ENCODE data around the gene ATN1. TPM values are rescaled to one million over a fixed set of nuclear protein-coding genes. Genes with fewer than 3 reads are reported as not detected.

Gene ATN1
- total RNA-seq, 1 experiment from 2014 or later, result 82.3 TPM

DNA sequence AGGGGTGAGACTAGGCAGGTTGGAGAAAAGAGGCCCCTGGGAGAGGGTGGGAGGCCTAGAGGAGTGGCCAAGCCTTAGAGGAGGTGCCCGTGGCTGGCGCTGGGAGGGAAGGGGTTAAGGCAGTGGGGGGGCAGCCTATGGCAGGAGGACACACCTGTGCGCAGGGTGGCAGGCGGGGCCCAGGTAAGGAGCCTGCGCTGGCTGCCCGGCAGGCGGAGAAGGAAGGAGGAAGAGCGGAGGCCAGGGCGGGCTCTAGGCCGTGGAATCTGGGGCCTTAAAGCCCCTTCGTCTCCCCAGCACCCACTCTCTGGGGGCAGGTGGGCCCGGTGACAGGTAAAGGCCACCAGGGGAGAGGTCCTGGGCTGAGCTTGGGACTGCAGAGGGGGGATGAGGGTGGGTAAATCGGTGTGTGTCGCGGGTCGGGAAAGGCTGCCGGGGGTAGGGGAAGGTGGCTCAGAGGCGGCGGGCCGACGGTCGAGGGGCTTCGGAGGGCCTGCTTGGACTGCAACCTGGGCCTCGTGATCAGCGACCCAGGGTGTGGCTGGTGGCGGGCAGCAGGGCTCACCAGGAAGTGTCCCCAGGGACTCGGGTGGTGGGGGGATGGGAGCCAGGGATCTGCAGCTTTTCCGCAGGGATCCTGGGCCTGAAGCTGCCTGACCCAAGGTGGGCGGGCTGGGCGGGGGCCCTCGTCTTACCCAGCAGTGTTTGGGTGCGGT lies 35.4 kb downstream of the ATN1 start:
- in situ Hi-C loops (cut with HindIII; ENCODE audit: low pct_unique_long_range_greater_than_20kb, low sequenced_read_pairs), result no loop called here

DNA sequence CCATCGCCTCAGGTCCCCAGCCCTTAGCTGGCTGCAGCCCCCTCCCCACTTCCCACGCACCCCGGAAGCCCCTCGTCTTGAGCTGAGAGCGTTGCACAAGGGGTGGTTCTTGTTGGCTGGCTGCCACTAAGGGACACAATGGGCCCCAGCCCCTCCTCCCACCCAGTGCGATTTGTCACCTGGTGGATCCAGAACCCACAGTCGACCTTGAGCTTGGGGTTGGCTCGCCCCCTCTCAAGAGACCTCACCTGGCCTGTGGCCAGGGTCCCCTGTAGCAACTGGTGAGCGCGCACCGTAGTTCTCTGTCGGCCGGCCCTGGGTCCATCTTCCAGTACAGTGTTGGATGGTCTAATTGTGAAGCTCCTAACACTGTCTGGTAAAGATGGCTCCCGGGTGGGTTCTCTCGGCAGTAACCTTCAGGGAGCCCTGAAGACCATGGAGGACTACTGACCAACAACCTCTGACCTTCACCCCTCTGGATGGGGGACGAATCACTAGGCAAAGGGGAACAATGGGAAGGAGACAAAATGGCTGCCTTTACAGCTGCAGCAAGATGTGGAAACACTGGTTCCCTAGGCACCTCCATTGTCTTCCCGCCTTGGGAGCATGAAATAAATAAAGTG lies 36.1 kb downstream of the ATN1 start:
- ChIA-PET POLR2A (interaction anchor here (1.4 kb wide), 1 partner anchor 20 kb away, joined by 8 read pairs; the partner anchor contains the start of genes C12orf57 and RNU7-1), CTCF (interaction anchor here (1.3 kb wide), 1 partner anchor 15 kb away, joined by 3 read pairs; no protein-coding TSS in a partner anchor)
- in situ Hi-C loops (cut with HindIII; ENCODE audit: low pct_unique_long_range_greater_than_20kb, low sequenced_read_pairs) (no loop called here), intact Hi-C loops (cut with micrococcal nuclease; ENCODE audit: unreplicated experiment) (no loop called here)
- no TSS peak for BruUV-seq (replicated peaks)
- ATAC-seq (no peak), DNase-seq (ENCODE audit: low read depth, low spot score) (no peak)
- H3K4me3 ChIP-seq (ENCODE audit: low read depth in 2 of 2, low read length in 2 of 2), result no peak overlapping the region
- peak overlapping the region; percentile 57; the same call in 1 of the 2 replicates for H3K27ac ChIP-seq (ENCODE audit: low read length)
- H3K9me3 ChIP-seq (ENCODE audit: control insufficient read depth, insufficient read depth, low read depth, low read length), result no peaks in the 10 kb centered on the region
- TF ChIP-seq POLR2AphosphoS5 (IDR thresholded peaks at IDR 0.05; ENCODE audit: low read depth, low read length), result no peak
- no peak for TF ChIP-seq SIN3A (IDR thresholded peaks at IDR 0.05; ENCODE audit: borderline replicate concordance, insufficient read depth, low read depth, low read length)
- no peak for TF ChIP-seq TCF7L2 (IDR thresholded peaks at IDR 0.05; ENCODE audit: low read depth, low read length)
- TF ChIP-seq, protein P1, sequence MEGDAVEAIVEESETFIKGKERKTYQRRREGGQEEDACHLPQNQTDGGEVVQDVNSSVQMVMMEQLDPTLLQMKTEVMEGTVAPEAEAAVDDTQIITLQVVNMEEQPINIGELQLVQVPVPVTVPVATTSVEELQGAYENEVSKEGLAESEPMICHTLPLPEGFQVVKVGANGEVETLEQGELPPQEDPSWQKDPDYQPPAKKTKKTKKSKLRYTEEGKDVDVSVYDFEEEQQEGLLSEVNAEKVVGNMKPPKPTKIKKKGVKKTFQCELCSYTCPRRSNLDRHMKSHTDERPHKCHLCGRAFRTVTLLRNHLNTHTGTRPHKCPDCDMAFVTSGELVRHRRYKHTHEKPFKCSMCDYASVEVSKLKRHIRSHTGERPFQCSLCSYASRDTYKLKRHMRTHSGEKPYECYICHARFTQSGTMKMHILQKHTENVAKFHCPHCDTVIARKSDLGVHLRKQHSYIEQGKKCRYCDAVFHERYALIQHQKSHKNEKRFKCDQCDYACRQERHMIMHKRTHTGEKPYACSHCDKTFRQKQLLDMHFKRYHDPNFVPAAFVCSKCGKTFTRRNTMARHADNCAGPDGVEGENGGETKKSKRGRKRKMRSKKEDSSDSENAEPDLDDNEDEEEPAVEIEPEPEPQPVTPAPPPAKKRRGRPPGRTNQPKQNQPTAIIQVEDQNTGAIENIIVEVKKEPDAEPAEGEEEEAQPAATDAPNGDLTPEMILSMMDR (IDR thresholded peaks at IDR 0.05), result no peak
- TF ChIP-seq, protein P2, sequence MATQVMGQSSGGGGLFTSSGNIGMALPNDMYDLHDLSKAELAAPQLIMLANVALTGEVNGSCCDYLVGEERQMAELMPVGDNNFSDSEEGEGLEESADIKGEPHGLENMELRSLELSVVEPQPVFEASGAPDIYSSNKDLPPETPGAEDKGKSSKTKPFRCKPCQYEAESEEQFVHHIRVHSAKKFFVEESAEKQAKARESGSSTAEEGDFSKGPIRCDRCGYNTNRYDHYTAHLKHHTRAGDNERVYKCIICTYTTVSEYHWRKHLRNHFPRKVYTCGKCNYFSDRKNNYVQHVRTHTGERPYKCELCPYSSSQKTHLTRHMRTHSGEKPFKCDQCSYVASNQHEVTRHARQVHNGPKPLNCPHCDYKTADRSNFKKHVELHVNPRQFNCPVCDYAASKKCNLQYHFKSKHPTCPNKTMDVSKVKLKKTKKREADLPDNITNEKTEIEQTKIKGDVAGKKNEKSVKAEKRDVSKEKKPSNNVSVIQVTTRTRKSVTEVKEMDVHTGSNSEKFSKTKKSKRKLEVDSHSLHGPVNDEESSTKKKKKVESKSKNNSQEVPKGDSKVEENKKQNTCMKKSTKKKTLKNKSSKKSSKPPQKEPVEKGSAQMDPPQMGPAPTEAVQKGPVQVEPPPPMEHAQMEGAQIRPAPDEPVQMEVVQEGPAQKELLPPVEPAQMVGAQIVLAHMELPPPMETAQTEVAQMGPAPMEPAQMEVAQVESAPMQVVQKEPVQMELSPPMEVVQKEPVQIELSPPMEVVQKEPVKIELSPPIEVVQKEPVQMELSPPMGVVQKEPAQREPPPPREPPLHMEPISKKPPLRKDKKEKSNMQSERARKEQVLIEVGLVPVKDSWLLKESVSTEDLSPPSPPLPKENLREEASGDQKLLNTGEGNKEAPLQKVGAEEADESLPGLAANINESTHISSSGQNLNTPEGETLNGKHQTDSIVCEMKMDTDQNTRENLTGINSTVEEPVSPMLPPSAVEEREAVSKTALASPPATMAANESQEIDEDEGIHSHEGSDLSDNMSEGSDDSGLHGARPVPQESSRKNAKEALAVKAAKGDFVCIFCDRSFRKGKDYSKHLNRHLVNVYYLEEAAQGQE (IDR thresholded peaks at IDR 0.05; ENCODE audit: insufficient read depth in 1 of 2, low read depth in 2 of 2, low read length in 1 of 2), result no peak
- peaks cover 23% of the 10 kb centered on the region for H3K4me1 ChIP-seq (ENCODE audit: control insufficient read depth, insufficient read depth, low read length)
- peaks cover 11% of the 10 kb centered on the region for H3K36me3 ChIP-seq (ENCODE audit: control insufficient read depth, insufficient read depth, low read length)
- H3K27me3 ChIP-seq (ENCODE audit: control insufficient read depth, insufficient read depth, low read length), result no peaks in the 10 kb centered on the region

More for the DNA sequence above, 35.4 kb downstream of the ATN1 start:
- H3K36me3 ChIP-seq (ENCODE audit: control insufficient read depth, insufficient read depth, low read length), result peaks cover 11% of the 10 kb centered on the region
- no peak overlapping the region for H3K27ac ChIP-seq (ENCODE audit: low read length)
- DNase-seq (ENCODE audit: low read depth, low spot score), result no peak
- no TSS peak for BruUV-seq (replicated peaks)
- CTCF ChIA-PET, result interaction anchor here (0.6 kb wide), 1 partner anchor 149 kb away, joined by 5 read pairs; no protein-coding TSS in a partner anchor
- no peak for TF ChIP-seq POLR2AphosphoS5 (IDR thresholded peaks at IDR 0.05; ENCODE audit: low read depth, low read length)
- TF ChIP-seq, protein P2 (IDR thresholded peaks at IDR 0.05; ENCODE audit: insufficient read depth in 1 of 2, low read depth in 2 of 2, low read length in 1 of 2), result no peak
- TF ChIP-seq TCF7L2 (IDR thresholded peaks at IDR 0.05; ENCODE audit: low read depth, low read length), result no peak
- TF ChIP-seq, protein P1 (IDR thresholded peaks at IDR 0.05), result no peak
- no peak for TF ChIP-seq SIN3A (IDR thresholded peaks at IDR 0.05; ENCODE audit: borderline replicate concordance, insufficient read depth, low read depth, low read length)
- H3K9me3 ChIP-seq (ENCODE audit: control insufficient read depth, insufficient read depth, low read depth, low read length), result no peaks in the 10 kb centered on the region
- peaks cover 17% of the 10 kb centered on the region for H3K4me1 ChIP-seq (ENCODE audit: control insufficient read depth, insufficient read depth, low read length)
- no peak for ATAC-seq
- POLR2A ChIA-PET, result no interaction called here
- no peaks in the 10 kb centered on the region for H3K27me3 ChIP-seq (ENCODE audit: control insufficient read depth, insufficient read depth, low read length)
- intact Hi-C loops (cut with micrococcal nuclease; ENCODE audit: unreplicated experiment), result no loop called here
- no peak overlapping the region for H3K4me3 ChIP-seq (ENCODE audit: low read depth in 2 of 2, low read length in 2 of 2)

Data from Panc1 (cell line).